CD4-positive, alpha-beta T cell treated with Interleukin-6 for 4 hours (primary cell): ENCODE measurements around the gene AVEN.

Experiments
- DNase-seq: peaks from one replicate; pipeline ENCODE4 v3.0.0-alpha.2; 2020; ENCODE audit warnings: mixed read lengths

AVEN gene

GRCh38 chr15:33908406-33908805, 130.6 kb downstream of the AVEN start:
- no peak for DNase-seq

- DNase-seq = no peak
Measured at GRCh38 chr15:33907326-33907725, 131.7 kb downstream of the AVEN start.

GRCh38 chr15:33903661-33904060, 135.3 kb downstream of the AVEN start:
- no peak for DNase-seq

GRCh38 chr15:33902043-33902442, 137.0 kb downstream of the AVEN start:
- no peak for DNase-seq

DNA sequence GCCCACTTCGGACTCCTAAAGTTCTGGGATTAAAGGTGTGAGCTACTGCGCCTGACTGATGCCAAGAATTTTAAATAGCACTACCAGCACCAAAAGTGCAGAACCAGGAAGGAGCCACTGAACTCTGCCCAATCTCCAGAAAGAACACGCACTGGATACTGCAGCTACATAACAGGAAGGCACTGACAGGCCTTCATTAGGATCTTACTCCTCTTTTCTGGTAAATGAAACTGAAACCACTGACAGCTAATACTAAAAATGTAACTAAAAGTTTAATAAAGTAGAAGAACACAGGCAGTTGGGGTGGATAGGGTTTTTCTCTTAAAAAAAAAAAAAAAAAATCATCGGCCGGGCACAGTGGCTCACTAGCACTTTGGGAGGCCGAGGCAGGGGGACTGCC, 144.8 kb downstream of the AVEN start:
- no peak for DNase-seq

DNA sequence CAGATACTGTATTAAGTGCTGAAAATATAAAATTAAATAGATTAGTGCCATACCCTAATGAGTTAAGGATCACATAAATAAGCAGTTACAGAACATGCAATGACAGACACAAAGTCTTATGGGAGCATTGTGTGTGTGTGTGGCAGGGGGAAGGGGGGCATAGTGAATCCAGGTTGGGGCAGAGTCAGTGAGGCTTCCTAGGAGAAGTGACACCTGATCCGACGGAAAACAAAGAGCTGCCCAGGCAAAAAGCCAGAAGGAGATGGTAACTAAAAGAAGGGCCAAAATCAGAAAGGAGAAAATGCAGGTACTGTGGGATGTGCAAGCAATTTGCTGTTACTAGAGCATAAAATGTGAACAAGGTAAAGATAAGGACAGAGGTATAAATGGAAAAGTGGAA, 150.8 kb downstream of the AVEN start:
- no peak for DNase-seq

DNA sequence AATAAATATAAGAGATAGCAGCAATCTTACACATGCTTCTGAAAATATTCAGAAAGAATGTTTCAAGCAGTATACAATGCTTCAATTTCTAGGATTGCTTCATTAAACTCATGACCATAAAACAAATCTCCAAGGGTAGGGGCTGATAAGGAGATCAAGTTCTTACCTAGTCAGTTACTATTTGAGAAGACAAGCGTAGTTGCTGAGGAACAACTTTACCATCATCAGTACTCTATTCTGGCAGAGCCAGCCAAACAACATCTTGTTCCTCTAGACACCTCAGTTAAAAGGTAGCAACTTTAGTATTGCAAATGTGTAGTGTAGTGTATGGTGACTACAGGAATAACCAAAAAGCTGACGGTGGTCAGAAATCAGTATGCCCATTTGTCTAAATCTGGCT, 156.1 kb downstream of the AVEN start:
- DNase-seq = no peak

GRCh38 chr15:33874156-33874555, 164.8 kb downstream of the AVEN start:
- no peak for DNase-seq

DNA sequence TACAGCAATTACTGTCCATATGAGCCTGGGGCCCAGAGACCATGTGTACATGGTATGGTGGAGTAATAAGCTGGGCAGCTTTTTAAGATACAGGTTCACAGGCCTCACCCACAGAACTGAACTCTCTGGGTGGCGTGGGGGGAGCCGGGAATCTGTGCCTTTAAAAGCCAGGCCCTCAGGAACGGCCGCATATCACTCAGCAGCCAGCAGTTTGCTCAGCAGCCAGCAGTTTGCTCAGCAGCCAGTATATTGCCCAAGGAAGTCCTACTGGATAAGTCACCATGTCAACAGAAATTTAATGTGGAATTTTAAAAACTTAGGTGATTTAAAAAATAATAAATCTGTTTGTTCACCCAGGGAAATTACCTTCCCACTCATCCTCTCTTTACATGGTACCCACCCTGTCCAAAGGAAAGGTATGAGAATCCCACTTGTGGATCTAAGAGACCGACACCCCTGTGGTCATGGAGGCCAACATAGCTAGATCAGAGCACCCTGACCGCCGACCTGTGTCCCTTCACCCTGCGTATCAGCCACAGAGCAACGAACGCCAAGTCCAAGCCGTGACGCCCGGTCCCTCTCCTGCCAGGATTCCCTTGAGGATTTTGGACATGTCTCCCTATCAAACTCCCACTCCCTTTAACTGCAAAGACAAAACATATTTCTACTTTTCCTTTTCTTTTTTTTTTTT, 166.4 kb downstream of the AVEN start:
- no peak for DNase-seq

DNA sequence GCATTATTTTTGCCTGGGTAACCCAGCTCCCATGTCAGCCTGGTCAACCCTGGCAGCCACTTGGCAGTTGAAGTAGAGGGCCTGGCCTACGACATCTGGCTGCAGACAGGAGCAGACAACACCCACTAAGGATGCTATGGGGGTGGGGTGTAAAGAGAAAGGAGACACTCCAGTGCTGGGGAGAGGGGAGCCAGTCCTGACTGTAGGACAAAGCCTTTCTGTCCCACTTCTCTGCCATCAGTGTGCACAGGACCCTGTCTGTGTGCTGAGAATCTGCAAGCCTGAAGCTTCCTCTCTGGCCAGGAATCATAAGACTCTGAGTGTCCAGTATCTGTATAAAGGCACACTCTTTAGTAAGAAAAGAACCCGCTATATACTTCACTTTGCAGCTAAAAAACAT, 167.0 kb downstream of the AVEN start:
- no peak for DNase-seq

GRCh38 chr15:33866101-33866737, 172.8 kb downstream of the AVEN start:
- no peak for DNase-seq

GRCh38 chr15:33865416-33865815, 173.6 kb downstream of the AVEN start:
- DNase-seq = no peak

- no peak for DNase-seq
Measured at GRCh38 chr15:33864360-33865075, 174.5 kb downstream of the AVEN start.

GRCh38 chr15:33860754-33861153, 178.2 kb downstream of the AVEN start:
- DNase-seq = no peak

- no peak for DNase-seq
Measured at GRCh38 chr15:33859992-33860545, 178.9 kb downstream of the AVEN start.

GRCh38 chr15:33858836-33859235, 180.2 kb downstream of the AVEN start:
- no peak for DNase-seq

DNA sequence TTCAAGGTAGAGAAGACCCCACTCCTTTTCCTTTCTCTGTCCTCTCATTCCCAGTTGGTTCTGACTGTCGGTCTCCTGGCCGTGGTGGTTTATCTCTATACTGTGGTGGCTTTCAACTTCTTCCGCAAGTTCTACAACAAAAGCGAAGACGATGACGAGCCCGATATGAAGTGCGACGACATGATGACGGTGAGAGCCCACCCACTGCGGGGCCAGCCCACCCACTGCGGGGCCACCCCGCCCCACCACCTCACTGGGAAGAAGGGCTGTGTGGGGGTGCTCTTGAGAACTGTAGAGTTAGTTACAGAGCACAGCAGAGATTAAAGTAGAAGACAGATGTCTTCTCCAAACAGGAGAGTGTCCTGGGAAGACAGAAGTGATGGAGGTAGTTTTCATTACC, 181.3 kb downstream of the AVEN start:
- no peak for DNase-seq

GRCh38 chr15:33852570-33852969, 186.4 kb downstream of the AVEN start:
- no peak for DNase-seq

DNA sequence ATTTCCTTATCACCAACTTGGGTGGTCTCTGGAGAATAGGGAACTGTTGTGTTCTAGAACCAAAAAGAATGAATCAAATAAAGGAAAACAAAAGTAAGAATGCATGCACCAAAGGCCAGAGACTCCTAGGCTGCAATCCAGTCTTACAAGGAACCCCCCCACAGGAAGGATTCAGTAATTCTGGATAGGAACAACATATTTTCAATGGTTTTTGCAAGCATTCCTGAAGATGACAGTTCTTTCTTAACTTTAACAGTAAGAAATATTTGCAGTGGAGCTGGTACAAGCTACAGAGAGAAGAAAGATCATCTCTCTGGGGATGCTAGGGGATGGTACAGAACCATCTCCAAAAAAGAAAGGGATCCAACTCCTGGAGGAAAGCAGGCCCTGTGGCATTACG, 186.9 kb downstream of the AVEN start:
- DNase-seq = no peak

DNA sequence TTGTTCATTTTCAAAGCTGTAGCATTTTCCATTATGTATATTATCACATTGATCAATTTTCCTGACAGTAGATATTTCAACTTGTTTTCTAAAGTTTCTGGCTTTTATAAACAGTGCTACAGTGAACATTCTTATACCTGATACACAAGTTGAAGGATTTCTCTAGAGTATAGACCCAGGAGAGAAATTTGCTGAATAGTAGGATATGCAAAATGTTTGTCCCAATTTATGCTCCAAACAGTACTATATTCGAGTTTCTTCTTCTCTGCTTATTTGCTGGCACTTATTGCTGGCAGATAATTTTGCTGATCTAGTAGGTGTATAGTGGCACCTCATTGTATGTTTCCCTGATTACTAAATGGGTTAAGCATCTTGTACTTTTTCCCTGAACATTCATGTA, 187.9 kb downstream of the AVEN start:
- DNase-seq = no peak

DNA sequence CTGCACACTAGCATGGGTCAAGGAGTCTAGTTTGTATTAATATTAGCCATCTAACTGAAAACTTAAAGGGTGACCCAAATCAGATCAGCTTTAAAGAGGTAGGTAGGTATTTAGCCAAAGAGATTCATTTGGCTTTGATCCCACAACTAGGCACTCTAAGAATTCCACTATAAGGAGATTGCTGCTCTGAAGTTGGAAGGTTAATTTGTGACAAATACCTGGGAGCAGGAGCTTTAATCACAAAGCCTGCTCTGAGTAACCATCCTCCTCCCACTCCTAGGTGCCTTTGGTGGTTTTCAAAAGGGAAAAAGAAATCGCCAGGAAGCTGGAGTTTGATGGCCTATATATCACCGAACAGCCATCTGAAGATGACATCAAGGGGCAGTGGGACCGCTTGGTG, 191.0 kb downstream of the AVEN start:
- no peak for DNase-seq

GRCh38 chr15:33846862-33847261, 192.1 kb downstream of the AVEN start:
- DNase-seq = no peak

GRCh38 chr15:33846142-33846541, 192.9 kb downstream of the AVEN start:
- no peak for DNase-seq

GRCh38 chr15:33844597-33844996, 194.4 kb downstream of the AVEN start:
- DNase-seq = no peak
